RWPE2 (cell line): Measurements from ENCODE around the gene PPP6R1.

Source experiments
- ATAC-seq: fragments of 200-7000 bp; cut with Tn5 transposase; 3 replicates; pipeline ENCODE4 v1.9.1; 2021; ENCODE audit warnings: low read depth
- DNase-seq: peaks from one replicate; pipeline ENCODE4 v3.0.0-alpha.2; 2020; ENCODE audit warnings: low spot score
- H3K27ac ChIP-seq: fragments of 450-650 bp; 2 replicates; pipeline ENCODE4 v1.5.1; 2017; ENCODE audit warnings: mild to moderate bottlenecking; ENCODE audit not compliant: poor library complexity, severe bottlenecking
- H3K27me3 ChIP-seq: fragments of 250-450 bp; sonication (Bioruptor Pico); 2 replicates; pipeline ENCODE4 v1.5.1; 2021; ENCODE audit warnings: mild to moderate bottlenecking, moderate library complexity; ENCODE audit not compliant: insufficient read depth, poor library complexity, severe bottlenecking
- H3K36me3 ChIP-seq: fragments of 250-450 bp; sonication (Bioruptor Pico); 2 replicates; pipeline ENCODE4 v1.5.1; 2020; ENCODE audit warnings: low read depth, mild to moderate bottlenecking, moderate library complexity
- H3K4me1 ChIP-seq: fragments of 250-450 bp; sonication (Bioruptor Pico); 2 replicates; pipeline ENCODE4 v1.5.1; 2021; ENCODE audit warnings: mild to moderate bottlenecking, moderate library complexity; ENCODE audit not compliant: insufficient read depth, poor library complexity, severe bottlenecking
- H3K4me3 ChIP-seq: fragments of 250-450 bp; sonication (Bioruptor Pico); 2 replicates; pipeline ENCODE4 v1.5.1; 2021; ENCODE audit warnings: mild to moderate bottlenecking, moderate library complexity; ENCODE audit not compliant: severe bottlenecking
- H3K9me3 ChIP-seq: fragments of 250-450 bp; sonication (Bioruptor Pico); 2 replicates; pipeline ENCODE4 v1.5.1; 2021; ENCODE audit warnings: mild to moderate bottlenecking, moderate library complexity; ENCODE audit not compliant: severe bottlenecking
- TF ChIP-seq, protein P1 (sequence below): fragments of 450-650 bp; IDR thresholded peaks from one replicate; pipeline ENCODE4 v1.5.1; 2017; ENCODE audit warnings: mild to moderate bottlenecking, moderate library complexity; ENCODE audit not compliant: poor library complexity, severe bottlenecking

Gene PPP6R1

DNA sequence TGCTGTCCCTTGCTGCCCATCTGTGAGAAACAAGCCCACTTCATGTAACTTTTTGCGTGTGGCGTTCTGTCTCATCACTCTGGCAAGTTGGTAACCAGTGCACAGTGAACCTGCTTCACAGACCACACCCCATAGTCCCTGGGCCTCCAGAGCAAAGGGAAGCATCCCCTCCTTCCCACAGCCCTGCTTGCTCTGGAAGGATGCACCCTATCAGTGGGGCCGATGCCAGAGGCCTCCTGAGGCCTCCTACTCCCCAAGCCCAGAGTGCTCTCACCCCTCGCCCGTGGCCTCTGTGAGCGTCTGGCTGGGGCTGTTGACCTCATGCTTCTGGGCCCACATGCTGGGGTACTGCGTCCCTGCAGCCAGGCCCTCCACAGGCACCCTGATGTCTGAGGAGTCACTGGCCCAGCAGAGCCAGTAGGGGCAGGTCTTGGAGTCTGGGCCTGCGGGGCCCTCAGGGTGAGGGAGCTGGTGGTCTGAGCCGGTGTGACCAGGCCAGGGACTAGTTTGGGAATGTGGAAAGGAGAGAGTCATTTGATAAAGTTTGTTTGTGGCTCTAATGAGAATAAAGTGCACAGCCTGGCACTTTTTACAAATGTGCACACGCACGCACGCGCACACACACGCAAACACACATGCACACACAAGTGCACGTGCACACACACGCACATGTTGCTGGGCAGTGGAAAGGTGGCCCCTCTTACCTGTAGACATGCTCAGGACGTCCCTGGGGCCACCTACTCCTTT is 35.4 kb downstream of the PPP6R1 start:
- no peaks in the 10 kb centered on the region for H3K27me3 ChIP-seq
- TF ChIP-seq, protein P1, sequence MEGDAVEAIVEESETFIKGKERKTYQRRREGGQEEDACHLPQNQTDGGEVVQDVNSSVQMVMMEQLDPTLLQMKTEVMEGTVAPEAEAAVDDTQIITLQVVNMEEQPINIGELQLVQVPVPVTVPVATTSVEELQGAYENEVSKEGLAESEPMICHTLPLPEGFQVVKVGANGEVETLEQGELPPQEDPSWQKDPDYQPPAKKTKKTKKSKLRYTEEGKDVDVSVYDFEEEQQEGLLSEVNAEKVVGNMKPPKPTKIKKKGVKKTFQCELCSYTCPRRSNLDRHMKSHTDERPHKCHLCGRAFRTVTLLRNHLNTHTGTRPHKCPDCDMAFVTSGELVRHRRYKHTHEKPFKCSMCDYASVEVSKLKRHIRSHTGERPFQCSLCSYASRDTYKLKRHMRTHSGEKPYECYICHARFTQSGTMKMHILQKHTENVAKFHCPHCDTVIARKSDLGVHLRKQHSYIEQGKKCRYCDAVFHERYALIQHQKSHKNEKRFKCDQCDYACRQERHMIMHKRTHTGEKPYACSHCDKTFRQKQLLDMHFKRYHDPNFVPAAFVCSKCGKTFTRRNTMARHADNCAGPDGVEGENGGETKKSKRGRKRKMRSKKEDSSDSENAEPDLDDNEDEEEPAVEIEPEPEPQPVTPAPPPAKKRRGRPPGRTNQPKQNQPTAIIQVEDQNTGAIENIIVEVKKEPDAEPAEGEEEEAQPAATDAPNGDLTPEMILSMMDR = no peak
- no peak overlapping the region for H3K4me3 ChIP-seq
- H3K27ac ChIP-seq = no peak overlapping the region
- DNase-seq (no peak), ATAC-seq (peak; percentile 15)
- no peaks in the 10 kb centered on the region for H3K9me3 ChIP-seq
- no peaks in the 10 kb centered on the region for H3K4me1 ChIP-seq
- 0 out of 2 replicates have a peak, but pooled peaks cover 8% of the 10 kb centered on the region for H3K36me3 ChIP-seq

DNA sequence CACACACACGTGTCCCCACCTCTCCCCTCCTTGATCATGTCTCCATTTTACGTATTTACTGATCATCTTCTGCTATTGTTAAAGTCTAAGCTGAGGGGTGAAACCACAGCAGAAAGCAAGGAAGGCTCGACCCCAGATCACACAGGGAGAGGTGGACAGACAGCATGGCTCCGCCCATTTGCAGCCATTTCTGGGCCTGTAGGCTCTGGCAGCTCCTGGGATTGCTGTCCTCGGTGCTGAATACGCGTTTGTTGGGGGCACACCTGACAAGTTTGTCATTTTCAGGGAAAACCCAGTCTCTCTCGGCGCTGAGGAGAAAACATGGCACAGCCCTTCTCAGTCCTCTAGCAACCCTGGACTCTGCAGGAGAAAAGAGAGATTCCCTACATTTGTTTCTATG is 38.3 kb downstream of the PPP6R1 start:
- Histone ChIP-seq H3K27ac (no peak overlapping the region), H3K4me3 (no peak overlapping the region), H3K36me3 (no peaks in the 10 kb centered on the region), H3K4me1 (peaks cover 11% of the 10 kb centered on the region), H3K9me3 (no peaks in the 10 kb centered on the region), H3K27me3 (no peaks in the 10 kb centered on the region)
- TF ChIP-seq, protein P1 = no peak
- no peak for DNase-seq
- no peak for ATAC-seq

DNA sequence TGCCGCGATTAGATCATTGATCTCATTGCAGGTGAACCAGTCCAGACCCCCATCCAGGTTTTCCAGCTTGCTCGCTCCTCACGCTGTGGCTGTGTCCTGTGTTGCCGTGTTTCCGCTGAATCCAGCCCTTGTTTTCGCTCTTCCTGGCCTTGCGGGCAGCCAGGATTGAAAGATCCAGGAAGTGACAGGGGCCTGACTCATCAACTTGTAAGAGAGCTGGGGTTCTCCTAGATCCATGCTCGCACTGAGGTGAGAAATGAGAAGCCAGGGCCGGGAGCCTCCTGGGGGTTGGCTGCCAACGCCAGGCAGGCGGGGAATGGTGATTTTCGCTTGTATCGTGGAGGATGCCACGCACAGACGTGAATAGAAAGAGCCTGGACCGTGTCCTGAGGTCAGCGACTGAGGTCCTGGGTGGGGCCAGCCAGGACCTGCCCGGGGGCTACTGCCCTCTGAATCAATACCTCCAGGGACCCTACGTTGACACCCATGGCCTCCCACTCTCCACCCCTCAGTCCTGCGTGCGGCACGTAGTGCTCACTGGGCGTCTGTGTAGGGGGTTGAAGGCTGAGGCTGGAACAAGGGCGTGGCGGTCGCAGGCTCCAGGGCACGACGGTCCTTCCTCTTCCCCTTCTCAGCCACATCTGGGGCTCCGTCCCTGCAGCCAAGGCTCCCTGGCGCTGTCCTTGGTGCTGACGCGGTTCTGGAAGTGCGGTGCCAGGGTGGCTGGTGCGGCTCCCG is 42.2 kb downstream of the PPP6R1 start:
- ATAC-seq (peak; percentile 96), DNase-seq (peak; percentile 97)
- peak overlapping the region; percentile 79 for H3K27ac ChIP-seq
- H3K27me3 ChIP-seq = no peaks in the 10 kb centered on the region
- TF ChIP-seq, protein P1 = no peak
- no peaks in the 10 kb centered on the region for H3K36me3 ChIP-seq
- H3K4me3 ChIP-seq = peak overlapping the region; percentile 13
- H3K9me3 ChIP-seq = peaks cover 3% of the 10 kb centered on the region
- H3K4me1 ChIP-seq = peaks cover 11% of the 10 kb centered on the region

DNA sequence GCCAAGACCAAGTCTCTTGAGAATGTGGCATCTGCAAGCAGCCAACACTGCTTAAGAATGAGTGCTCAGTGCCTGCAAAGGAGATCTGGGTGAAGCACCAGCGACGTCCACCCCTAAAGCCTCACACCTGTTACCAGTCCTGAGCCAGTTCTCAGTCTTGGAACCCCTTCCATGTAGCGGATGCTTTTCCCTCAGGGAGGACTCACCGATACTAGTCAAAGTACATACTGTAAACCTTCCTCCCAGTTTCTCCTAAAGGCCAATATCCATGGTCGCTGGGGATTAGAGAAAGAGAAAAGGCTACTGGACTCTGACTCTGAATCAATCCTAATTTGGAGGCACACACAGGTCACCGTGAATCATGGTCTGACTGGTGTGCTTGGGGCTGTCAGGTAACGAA is 45.3 kb downstream of the PPP6R1 start:
- Histone ChIP-seq H3K9me3 (peaks cover 3% of the 10 kb centered on the region), H3K27me3 (no peaks in the 10 kb centered on the region), H3K4me3 (no peak overlapping the region), H3K4me1 (peaks cover 28% of the 10 kb centered on the region), H3K36me3 (no peaks in the 10 kb centered on the region), H3K27ac (no peak overlapping the region)
- TF ChIP-seq, protein P1 = no peak
- ATAC-seq (no peak), DNase-seq (no peak)
